HepG2 (cell line): ENCODE data around the gene CDK5RAP2. TPM values are rescaled to one million over a fixed set of nuclear protein-coding genes. Genes with fewer than 3 reads are reported as not detected.

Source experiments
- ATAC-seq: fragments of 200-7000 bp; cut with Tn5 transposase; 3 replicates; pipeline ENCODE4 v1.9.1; 2020; ENCODE audit warnings: mild to moderate bottlenecking, moderate library complexity
- BruUV-seq: library from RNA; stranded (reverse); fragments of 400-500 nt; replicated peaks from 2 replicates; lab custom pipeline; 2021; lab: Mats Ljungman, UMichigan
- CTCF ChIA-PET: fragments of 300-600 bp; formaldehyde crosslinking; extraction: SDS; loops from one replicate; lab custom pipeline; 2021; ENCODE audit warnings: low total read pairs, inconsistent platforms, low intra/inter-chr PET ratio; lab: Yijun Ruan, JAX
- POLR2A ChIA-PET: fragments of 350-600 bp; sonication (Branson Sonifier 250); formaldehyde crosslinking; loops from one replicate; lab custom pipeline; 2020; ENCODE audit warnings: antibody characterized with exemption, inconsistent platforms; lab: Yijun Ruan, JAX
- DNase-seq: peaks from one replicate; pipeline ENCODE4 v3.0.0-alpha.2; 2015; ENCODE audit warnings: low spot score
- FAIRE-seq: peaks from 3 replicates; lab custom pipeline; 2011; peaks lifted over from hg19 to GRCh38; lab: Jason Lieb, UNC
- H2AFZ ChIP-seq: one replicate; pipeline ENCODE4 v1.6.1; 2011; ENCODE audit warnings: low read length, inconsistent platforms
- H3K27ac ChIP-seq: fragments of 300-600 bp; 3 replicates; pipeline ENCODE4 v1.8.0; 2011; ENCODE audit warnings: mixed run types, mild to moderate bottlenecking, mixed read lengths, low read length, inconsistent platforms; ENCODE audit not compliant: insufficient read depth; ENCODE audit errors: extremely low read length
- H3K27me3 ChIP-seq, 2 experiments: fragments of 200-600 bp in 1 of 2; 2 replicates in 1 of 2; 3 replicates in 1 of 2; pipeline versions ENCODE4 v1.6.0 to v1.8.0; 2011; ENCODE audit warnings: low read length in 2 of 2, mild to moderate bottlenecking in 2 of 2, moderate library complexity in 2 of 2, inconsistent platforms in 1 of 2; ENCODE audit not compliant: insufficient read depth in 2 of 2, control insufficient read depth in 1 of 2
- H3K36me3 ChIP-seq, 2 experiments: fragments of 200-600 bp in 1 of 2; replicated peaks in 1 of 2; 2 replicates in 1 of 2; 3 replicates in 1 of 2; pipeline versions ENCODE4 v1.5.1 to v1.8.0; 2011; ENCODE audit warnings: low read length in 2 of 2, inconsistent platforms in 1 of 2; ENCODE audit not compliant: insufficient read depth in 2 of 2, control insufficient read depth in 1 of 2
- H3K4me1 ChIP-seq: 2 replicates; pipeline ENCODE4 v1.5.1; 2012; ENCODE audit warnings: low read length, inconsistent platforms; ENCODE audit not compliant: insufficient read depth
- H3K4me2 ChIP-seq: 2 replicates; pipeline ENCODE4 v1.6.0; 2011; ENCODE audit warnings: low read depth, low read length, inconsistent platforms
- H3K4me3 ChIP-seq, 3 experiments: fragments of 200-600 bp in 1 of 3; sonication (generic), shearing (Covaris generic) in 1 of 3; replicated peaks in 1 of 3; 2 replicates each; pipeline ENCODE4 v1.5.1; 2011 to 2016; ENCODE audit warnings: low read length in 3 of 3, inconsistent platforms in 2 of 3, low read depth in 2 of 3, mild to moderate bottlenecking in 2 of 3, control low read depth in 1 of 3, mixed read lengths in 1 of 3; ENCODE audit not compliant: insufficient read depth in 1 of 3
- H3K79me2 ChIP-seq: one replicate; pipeline ENCODE4 v1.6.1; 2011; ENCODE audit warnings: low read length, inconsistent platforms; ENCODE audit not compliant: insufficient read depth
- H3K9ac ChIP-seq: 2 replicates; pipeline ENCODE4 v1.6.0; 2011; ENCODE audit warnings: mild to moderate bottlenecking, low read depth, low read length, inconsistent platforms; ENCODE audit not compliant: insufficient read depth
- H3K9me3 ChIP-seq: 2 replicates; pipeline ENCODE4 v1.5.1; 2012; ENCODE audit warnings: mild to moderate bottlenecking, low read length
- H4K20me1 ChIP-seq: 2 replicates; pipeline ENCODE4 v1.6.0; 2011; ENCODE audit warnings: inconsistent platforms, mild to moderate bottlenecking, low read length, moderate library complexity; ENCODE audit not compliant: insufficient read depth
- ARNT ChIP-seq: fragments of 450-650 bp; IDR thresholded peaks from 2 replicates; pipeline ENCODE4 v1.6.1; 2017
- JUND ChIP-seq: sonication (generic); formaldehyde crosslinking; IDR thresholded peaks from 2 replicates; pipeline ENCODE4 v1.8.0; 2022; ENCODE audit warnings: mild to moderate bottlenecking, missing genetic modification reagents
- U2AF2 ChIP-seq: fragments of 200-400 bp; formaldehyde crosslinking; IDR thresholded peaks from 2 replicates; pipeline ENCODE4 v1.6.1; 2017; ENCODE audit warnings: low read depth, mild to moderate bottlenecking, low read length
- ZNF253 ChIP-seq: sonication (generic); formaldehyde crosslinking; IDR thresholded peaks from 2 replicates; pipeline ENCODE4 v1.8.0; 2022; ENCODE audit warnings: mild to moderate bottlenecking, missing genetic modification reagents, borderline replicate concordance
- ZNF672 ChIP-seq: sonication (generic); formaldehyde crosslinking; IDR thresholded peaks from 2 replicates; pipeline ENCODE4 v1.8.1; 2022; ENCODE audit warnings: missing genetic modification reagents
- WGBS: methylation state at CpG from one replicate; pipeline ENCODE4 v1.1.6; 2017; ENCODE audit warnings: low lambda C conversion rate; 5-methylcytosine and 5-hydroxymethylcytosine counted together
- in situ Hi-C: cut with HindIII; loops from 2 replicates; pipeline ENCODE4 v1.10.0; 2017; ENCODE audit warnings: low pct_unique_long_range_greater_than_20kb; ENCODE audit not compliant: extremely low pct_ligation_motif_present
- intact Hi-C: fragments of 100-400 bp; cut with micrococcal nuclease; formaldehyde crosslinking; loops from one replicate; pipeline ENCODE4 v1.10.0; 2022; ENCODE audit not compliant: unreplicated experiment
- polyA plus RNA-seq, 8 experiments: library from polyadenylated mRNA; depleted of rRNA in 3 of 8; stranded (reverse) in 7 of 8; unstranded in 1 of 8; fragments of >200 nt; fragmentation: Illumina TruSeq in 4 of 8; extraction: Trizol in 4 of 8; gene quantifications; 2 replicates each; pipeline versions ENCODE4 v1.2.1 to v1.2.3, GENCODE V29; 2011 to 2016; ENCODE audit warnings: low read depth in 4 of 8, missing spikeins in 1 of 8, mixed read lengths in 1 of 8; ENCODE audit not compliant: insufficient read depth in 1 of 8
- total RNA-seq, 5 experiments: library from RNA; depleted of rRNA; stranded (reverse); fragments of >200 nt; fragmentation: Illumina TruSeq; extraction: Trizol; gene quantifications; 2 replicates each; pipeline ENCODE4 v1.2.3, GENCODE V29; 2016; ENCODE audit warnings: low read depth in 1 of 5
- TF ChIP-seq, protein P1 (sequence below): sonication (generic); formaldehyde crosslinking; IDR thresholded peaks from 2 replicates; pipeline ENCODE4 v1.4.0; 2020; ENCODE audit warnings: missing genetic modification reagents
- TF ChIP-seq, protein P2 (sequence below): sonication (generic); formaldehyde crosslinking; IDR thresholded peaks from 2 replicates; pipeline ENCODE4; 2020; ENCODE audit warnings: missing genetic modification reagents, mild to moderate bottlenecking, borderline replicate concordance
- TF ChIP-seq, protein P3 (sequence below): sonication (generic); formaldehyde crosslinking; IDR thresholded peaks from 2 replicates; pipeline ENCODE4 v1.9.0; 2021; ENCODE audit warnings: missing genetic modification reagents, mild to moderate bottlenecking, borderline replicate concordance
- TF ChIP-seq, protein P4 (sequence below): IDR thresholded peaks from 2 replicates; pipeline ENCODE4 v1.6.1; 2016; ENCODE audit warnings: low read depth, missing genetic modification reagents, missing compliant biosample characterization
- TF ChIP-seq, protein P5 (sequence below): sonication (generic); formaldehyde crosslinking; IDR thresholded peaks from 2 replicates; pipeline ENCODE4 v1.4.0; 2020; ENCODE audit warnings: mild to moderate bottlenecking, missing genetic modification reagents

The CDK5RAP2 gene
- total and polyA plus RNA-seq, 2 of the 13 experiments (the other 11 are each of a cell fraction or from before 2014, with no cell fraction given), result 31.8 to 42.2 TPM

DNA sequence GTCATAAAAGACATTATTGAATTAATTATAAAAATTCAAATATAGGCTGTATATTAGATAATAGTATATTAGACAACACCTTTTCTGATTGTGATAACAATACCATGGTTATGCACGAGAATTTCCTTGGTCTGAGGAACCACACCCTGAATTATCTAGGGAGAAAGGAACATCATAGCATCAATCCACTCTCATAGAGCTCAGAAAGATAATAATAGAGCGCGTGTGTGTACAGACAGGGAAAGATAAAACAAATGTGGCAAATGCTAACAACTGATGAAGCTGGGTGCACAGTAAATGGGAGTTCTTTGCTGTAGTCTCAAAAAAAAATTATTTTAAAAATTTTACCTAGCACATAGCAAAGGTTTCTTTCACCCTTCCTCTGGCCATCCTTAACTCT is 143.5 kb downstream of the CDK5RAP2 start:
- H2AFZ ChIP-seq, result no peak overlapping the region
- H3K4me2 ChIP-seq, result no peak overlapping the region
- no peaks in the 10 kb centered on the region for H4K20me1 ChIP-seq
- POLR2A ChIA-PET, result no interaction called here
- no peaks in the 10 kb centered on the region for H3K79me2 ChIP-seq
- in situ Hi-C loops (no loop called here), intact Hi-C loops (no loop called here)
- no peak for FAIRE-seq
- no peak overlapping the region for H3K27ac ChIP-seq
- no peak overlapping the region for H3K9ac ChIP-seq
- TF ChIP-seq, protein P1, sequence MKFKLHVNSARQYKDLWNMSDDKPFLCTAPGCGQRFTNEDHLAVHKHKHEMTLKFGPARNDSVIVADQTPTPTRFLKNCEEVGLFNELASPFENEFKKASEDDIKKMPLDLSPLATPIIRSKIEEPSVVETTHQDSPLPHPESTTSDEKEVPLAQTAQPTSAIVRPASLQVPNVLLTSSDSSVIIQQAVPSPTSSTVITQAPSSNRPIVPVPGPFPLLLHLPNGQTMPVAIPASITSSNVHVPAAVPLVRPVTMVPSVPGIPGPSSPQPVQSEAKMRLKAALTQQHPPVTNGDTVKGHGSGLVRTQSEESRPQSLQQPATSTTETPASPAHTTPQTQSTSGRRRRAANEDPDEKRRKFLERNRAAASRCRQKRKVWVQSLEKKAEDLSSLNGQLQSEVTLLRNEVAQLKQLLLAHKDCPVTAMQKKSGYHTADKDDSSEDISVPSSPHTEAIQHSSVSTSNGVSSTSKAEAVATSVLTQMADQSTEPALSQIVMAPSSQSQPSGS, result no peak
- TF ChIP-seq, protein P2, sequence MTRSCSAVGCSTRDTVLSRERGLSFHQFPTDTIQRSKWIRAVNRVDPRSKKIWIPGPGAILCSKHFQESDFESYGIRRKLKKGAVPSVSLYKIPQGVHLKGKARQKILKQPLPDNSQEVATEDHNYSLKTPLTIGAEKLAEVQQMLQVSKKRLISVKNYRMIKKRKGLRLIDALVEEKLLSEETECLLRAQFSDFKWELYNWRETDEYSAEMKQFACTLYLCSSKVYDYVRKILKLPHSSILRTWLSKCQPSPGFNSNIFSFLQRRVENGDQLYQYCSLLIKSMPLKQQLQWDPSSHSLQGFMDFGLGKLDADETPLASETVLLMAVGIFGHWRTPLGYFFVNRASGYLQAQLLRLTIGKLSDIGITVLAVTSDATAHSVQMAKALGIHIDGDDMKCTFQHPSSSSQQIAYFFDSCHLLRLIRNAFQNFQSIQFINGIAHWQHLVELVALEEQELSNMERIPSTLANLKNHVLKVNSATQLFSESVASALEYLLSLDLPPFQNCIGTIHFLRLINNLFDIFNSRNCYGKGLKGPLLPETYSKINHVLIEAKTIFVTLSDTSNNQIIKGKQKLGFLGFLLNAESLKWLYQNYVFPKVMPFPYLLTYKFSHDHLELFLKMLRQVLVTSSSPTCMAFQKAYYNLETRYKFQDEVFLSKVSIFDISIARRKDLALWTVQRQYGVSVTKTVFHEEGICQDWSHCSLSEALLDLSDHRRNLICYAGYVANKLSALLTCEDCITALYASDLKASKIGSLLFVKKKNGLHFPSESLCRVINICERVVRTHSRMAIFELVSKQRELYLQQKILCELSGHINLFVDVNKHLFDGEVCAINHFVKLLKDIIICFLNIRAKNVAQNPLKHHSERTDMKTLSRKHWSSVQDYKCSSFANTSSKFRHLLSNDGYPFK (CRISPR knock-in tag), result no peak
- no peak for TF ChIP-seq ZNF672
- TF ChIP-seq, protein P3, sequence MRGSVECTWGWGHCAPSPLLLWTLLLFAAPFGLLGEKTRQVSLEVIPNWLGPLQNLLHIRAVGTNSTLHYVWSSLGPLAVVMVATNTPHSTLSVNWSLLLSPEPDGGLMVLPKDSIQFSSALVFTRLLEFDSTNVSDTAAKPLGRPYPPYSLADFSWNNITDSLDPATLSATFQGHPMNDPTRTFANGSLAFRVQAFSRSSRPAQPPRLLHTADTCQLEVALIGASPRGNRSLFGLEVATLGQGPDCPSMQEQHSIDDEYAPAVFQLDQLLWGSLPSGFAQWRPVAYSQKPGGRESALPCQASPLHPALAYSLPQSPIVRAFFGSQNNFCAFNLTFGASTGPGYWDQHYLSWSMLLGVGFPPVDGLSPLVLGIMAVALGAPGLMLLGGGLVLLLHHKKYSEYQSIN, result no peak
- TF ChIP-seq ARNT, result no peak
- TF ChIP-seq ZNF253 (CRISPR knock-in tag), result no peak
- TF ChIP-seq, protein P4, sequence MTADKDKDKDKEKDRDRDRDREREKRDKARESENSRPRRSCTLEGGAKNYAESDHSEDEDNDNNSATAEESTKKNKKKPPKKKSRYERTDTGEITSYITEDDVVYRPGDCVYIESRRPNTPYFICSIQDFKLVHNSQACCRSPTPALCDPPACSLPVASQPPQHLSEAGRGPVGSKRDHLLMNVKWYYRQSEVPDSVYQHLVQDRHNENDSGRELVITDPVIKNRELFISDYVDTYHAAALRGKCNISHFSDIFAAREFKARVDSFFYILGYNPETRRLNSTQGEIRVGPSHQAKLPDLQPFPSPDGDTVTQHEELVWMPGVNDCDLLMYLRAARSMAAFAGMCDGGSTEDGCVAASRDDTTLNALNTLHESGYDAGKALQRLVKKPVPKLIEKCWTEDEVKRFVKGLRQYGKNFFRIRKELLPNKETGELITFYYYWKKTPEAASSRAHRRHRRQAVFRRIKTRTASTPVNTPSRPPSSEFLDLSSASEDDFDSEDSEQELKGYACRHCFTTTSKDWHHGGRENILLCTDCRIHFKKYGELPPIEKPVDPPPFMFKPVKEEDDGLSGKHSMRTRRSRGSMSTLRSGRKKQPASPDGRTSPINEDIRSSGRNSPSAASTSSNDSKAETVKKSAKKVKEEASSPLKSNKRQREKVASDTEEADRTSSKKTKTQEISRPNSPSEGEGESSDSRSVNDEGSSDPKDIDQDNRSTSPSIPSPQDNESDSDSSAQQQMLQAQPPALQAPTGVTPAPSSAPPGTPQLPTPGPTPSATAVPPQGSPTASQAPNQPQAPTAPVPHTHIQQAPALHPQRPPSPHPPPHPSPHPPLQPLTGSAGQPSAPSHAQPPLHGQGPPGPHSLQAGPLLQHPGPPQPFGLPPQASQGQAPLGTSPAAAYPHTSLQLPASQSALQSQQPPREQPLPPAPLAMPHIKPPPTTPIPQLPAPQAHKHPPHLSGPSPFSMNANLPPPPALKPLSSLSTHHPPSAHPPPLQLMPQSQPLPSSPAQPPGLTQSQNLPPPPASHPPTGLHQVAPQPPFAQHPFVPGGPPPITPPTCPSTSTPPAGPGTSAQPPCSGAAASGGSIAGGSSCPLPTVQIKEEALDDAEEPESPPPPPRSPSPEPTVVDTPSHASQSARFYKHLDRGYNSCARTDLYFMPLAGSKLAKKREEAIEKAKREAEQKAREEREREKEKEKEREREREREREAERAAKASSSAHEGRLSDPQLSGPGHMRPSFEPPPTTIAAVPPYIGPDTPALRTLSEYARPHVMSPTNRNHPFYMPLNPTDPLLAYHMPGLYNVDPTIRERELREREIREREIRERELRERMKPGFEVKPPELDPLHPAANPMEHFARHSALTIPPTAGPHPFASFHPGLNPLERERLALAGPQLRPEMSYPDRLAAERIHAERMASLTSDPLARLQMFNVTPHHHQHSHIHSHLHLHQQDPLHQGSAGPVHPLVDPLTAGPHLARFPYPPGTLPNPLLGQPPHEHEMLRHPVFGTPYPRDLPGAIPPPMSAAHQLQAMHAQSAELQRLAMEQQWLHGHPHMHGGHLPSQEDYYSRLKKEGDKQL (CRISPR knock-in tag), result no peak
- TF ChIP-seq U2AF2, result no peak
- TF ChIP-seq, protein P5, sequence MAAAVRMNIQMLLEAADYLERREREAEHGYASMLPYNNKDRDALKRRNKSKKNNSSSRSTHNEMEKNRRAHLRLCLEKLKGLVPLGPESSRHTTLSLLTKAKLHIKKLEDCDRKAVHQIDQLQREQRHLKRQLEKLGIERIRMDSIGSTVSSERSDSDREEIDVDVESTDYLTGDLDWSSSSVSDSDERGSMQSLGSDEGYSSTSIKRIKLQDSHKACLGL (CRISPR knock-in tag), result no peak
- no peak for TF ChIP-seq JUND
- no peaks in the 10 kb centered on the region for H3K9me3 ChIP-seq
- no peak overlapping the region for H3K4me3 ChIP-seq
- no peaks in the 10 kb centered on the region for H3K27me3 ChIP-seq
- no peak for ATAC-seq
- 97% methylated on average over 3 of the region's 3 CpGs for WGBS
- DNase-seq, result no peak
- peaks cover 38 to 88% of the 10 kb centered on the region in 2 experiments for H3K36me3 ChIP-seq
- no TSS peak for BruUV-seq
- no peaks in the 10 kb centered on the region for H3K4me1 ChIP-seq
- CTCF ChIA-PET, result no interaction called here
